ENCODE data around the gene GLTP.
A peak's percentile ranks its signal among the peaks of the same experiment; 100 is the strongest.
"Not testable (repeated sequence)": the region's sequence is repeated elsewhere in the genome, so short reads cannot be mapped to it uniquely, and the experiment has no call there.

GLTP gene

GRCh38 chr12:109876406-109876805, 3.9 kb downstream of the GLTP start:
- DNase-seq, result no peak

GRCh38 chr12:109875572-109876131, 4.7 kb downstream of the GLTP start:
- DNase-seq, result no peak

- DNase-seq, result no peak
Observed at GRCh38 chr12:109873653-109874052, 6.7 kb downstream of the GLTP start.

DNA sequence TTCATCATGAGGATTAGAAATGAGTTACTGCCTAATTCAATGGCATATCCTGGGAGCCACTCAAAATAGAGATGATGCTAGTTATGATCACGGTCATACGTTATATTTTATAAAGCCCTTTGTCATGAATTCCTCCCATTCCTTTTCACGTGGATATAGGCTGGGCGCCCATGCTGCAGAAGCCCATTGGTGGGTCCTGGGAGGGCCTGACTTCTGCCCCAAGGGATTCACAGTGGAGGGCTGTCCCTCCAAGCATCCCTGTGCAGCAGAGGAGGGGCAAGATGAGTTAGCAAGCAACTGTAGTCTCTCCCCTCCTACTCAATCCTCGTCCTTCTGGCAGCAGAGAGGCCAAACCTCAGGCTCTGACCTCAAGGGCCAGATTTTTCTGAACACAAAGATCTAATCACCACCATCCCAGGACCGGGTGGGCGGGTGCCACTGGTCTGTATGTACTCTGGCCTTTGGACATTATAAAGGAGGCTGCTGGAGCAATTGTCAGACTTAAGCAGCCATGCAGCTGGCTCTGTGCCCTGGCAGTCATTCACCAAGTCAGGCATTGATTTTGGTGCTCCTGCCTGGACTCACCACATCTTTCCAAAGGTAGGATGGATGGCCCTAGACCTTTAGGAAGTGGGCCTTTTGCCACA, 8.6 kb downstream of the GLTP start:
- DNase-seq, result no peak

DNA sequence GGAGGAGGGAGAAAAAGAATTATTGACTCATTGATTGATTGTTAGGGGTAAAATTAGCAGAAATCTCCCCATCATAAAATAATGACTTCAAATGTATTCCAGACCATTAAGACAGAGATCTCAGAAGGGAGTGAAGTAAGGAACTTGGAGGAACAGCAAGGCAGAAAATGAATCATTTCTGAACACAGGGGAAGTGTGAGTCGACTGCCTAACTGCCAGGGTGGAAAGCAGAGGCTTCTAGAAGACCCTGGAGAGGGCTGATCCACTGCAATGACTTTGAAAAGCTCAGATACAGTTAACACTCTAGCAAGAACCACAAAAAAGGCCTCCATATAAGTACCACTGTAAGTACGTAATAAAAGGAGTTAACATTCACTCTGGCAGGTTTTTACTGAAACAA, 9.7 kb downstream of the GLTP start:
- DNase-seq, result peak in 1 of 2 donors; percentile 16

DNA sequence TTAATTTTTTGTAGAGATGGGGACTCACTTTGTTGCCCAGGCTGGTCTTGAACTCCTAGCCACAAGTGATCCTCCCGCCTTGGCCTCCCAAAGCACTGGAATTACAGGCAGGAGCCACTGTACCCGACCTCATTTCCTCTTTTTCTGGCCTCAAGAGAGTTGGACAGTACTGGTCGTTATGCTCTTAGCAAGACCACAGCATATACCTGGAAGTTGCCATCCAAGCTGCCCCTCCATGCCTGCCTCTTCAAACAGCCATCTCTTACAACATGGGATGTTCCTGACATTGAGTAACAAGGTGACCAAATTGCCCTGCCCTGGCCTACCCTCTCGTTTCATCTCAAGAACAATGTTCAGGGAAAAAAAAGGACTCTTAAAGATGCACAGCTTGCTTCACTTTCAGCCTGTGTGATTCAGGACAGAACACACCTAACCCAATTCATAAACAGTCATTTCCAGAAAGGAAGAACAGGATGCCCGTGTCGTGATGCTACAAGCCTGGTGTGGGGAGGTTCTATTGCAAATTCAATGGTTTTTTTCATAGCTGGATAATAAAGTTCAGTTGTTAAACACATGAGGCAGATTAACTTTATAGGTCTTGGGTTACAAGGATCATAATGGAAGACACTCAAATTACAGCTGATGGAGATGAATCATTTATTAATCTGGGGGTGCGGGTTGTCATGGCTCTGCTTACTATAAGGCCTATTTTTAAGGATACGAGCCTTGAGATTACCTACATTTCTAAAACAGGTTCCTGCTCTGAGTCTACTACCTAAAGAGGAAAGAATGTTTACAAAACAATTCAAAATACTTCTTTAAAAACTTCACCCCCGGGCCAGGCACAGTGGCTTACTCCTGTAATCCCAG, 11.9 kb downstream of the GLTP start:
- DNase-seq, result no peak

DNA sequence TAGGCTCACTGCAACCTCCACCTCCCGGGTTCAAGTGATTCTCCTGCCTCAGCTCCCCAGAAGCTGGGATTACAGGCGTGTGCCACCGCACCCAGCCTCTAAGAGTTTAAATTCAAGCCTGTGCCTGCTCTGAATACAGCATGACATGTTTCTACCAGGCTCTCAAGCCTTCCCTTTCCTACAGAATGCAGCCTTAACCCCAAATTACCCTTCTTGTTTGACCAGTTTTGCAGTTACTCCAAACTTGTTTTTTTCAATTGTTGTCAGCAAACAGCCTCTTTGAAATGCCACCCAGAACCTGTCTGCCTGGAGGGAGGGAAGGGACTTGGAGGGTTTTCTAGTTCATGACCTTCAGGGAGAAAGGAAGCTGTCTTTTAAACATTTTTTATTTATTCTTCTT, 15.4 kb downstream of the GLTP start:
- no peak for DNase-seq

DNA sequence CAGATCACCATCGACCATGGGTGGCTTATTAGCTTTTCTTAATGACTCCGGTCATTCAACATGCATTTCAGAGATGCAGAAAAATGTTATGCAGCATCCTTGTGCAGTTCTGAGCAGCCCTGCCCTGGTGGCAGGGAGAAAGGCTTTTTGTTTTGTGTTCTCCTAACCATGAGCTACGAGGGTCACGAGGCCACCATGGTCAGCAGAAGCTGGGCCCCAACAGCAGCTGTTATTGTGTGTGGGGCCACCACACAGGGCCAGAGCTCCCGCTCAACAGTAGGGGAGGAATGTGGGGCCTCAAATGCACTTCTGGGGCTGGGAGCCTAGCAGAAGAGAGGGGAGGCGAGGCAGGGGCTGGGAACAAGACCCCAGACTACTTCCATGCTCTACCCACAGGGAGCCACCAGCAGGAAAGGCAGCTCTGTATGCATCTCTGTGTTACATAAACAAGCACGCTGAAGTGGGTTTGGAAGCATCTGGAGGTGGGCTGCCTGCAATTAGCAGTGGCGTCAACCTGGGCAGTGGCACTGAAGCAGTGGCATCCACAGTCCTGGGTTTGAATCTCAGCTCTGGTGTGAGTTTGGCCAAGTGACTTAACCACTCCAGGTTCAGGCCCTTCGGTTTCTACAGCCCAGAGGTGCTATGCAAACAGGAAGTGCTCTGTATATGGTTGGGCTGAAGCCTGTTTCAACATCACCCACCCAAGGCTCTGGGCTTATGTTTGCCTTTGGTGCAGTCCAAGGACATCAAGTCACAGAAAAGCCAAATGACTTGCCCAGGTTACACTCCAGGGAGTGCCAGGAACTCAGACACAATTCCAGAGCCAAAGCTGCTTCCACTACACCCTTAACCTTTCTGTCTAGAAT, 16.3 kb downstream of the GLTP start:
- no peak for DNase-seq

DNA sequence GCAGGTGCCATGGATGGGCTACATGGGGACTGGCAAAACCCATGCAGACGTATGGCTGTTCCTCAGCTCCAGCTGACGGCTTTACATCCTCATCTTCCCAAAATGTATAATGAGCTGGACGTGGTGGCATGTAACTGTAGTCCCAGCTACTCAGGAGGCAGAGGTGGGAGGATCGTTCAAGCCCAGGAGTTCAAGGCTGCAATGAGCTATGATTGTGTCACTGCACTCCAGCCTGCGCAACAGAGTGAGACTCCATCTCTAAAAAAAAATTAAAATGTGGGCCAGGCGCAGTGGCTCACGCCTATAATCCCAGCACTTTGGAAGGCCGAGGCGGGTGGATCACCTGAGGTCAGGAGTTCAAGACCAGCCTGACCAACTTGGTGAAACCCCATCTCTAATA, 17.9 kb downstream of the GLTP start:
- not testable (repeated sequence) for DNase-seq

GRCh38 chr12:109861689-109862314, 18.5 kb downstream of the GLTP start:
- DNase-seq, result no peak

GRCh38 chr12:109860977-109861376, 19.4 kb downstream of the GLTP start:
- no peak for DNase-seq

DNA sequence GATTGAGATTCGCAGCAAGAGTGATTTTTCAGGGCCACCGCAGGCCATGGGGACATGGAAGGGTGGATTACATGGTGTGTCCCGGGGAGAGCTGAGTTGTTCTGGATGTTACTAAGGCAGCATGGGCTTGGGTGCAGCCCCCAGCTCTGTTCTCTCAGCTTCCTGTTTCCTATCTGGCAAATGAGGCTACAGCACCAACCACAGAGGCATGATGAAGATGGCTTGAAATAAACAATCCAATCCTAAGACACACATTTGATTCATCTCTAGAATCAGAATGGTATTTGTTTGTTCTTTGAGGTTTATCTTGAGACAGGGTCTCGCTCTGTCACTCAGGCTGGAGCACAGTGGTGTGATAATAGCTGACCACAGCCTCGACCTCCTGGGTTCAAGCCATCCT, 21.6 kb downstream of the GLTP start:
- DNase-seq, result no peak

GRCh38 chr12:109857715-109858114, 22.6 kb downstream of the GLTP start:
- no peak for DNase-seq

DNA sequence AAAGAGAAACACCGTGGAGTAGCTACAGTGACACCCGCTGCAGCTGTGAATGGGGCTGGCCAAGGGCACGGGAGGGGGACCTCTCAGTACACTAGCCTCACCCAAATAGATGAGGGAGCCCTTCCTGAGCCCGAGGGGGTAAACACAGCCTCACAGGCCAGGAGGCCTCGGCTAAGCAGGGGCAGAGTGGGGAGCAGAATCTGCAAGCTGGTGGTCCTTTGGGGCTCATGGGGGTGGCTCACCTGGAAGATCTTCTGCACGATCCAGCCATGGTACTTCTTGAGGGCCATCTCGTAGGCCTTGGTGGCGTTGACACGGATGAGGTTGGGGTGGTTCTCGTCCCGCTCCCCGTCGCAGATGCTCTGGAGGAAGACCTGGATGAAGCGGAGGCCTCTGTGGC, 25.0 kb downstream of the GLTP start:
- DNase-seq, result no peak

- not testable (repeated sequence) for DNase-seq
Observed at GRCh38 chr12:109850518-109850917, 29.8 kb downstream of the GLTP start.

DNA sequence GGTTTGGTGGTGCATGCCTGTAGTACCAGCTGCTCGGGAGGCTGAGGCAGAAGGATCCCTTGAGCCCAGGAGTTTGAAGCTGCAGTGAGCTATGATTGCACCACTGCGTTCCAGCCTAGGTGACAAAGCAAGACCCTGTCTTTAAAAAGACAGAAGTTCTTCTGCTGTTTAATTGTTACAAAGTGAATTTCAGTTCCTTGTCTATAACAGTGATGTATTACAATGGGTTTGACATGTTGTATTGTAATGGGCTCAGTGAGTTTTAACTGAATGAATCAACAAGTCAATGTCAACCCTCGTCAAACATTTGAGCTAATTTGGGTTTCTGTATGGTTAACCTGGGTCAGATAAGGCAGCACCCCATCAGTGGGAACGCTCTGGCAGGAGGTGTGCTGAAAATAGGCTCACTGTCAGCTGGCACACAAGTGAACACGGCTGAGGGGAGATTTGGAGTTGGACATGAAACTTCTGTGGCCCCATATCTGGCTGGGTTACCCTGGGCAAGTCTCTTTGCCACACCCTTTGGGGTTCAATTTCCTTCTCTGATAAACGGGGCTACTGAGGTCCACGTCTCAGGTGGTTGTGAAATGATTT, 33.1 kb downstream of the GLTP start:
- no peak for DNase-seq

GRCh38 chr12:109845824-109846205, 34.5 kb downstream of the GLTP start:
- DNase-seq, result no peak

GRCh38 chr12:109844983-109845823, 35.1 kb downstream of the GLTP start:
- DNase-seq, result peak; percentile 53 to 73

DNA sequence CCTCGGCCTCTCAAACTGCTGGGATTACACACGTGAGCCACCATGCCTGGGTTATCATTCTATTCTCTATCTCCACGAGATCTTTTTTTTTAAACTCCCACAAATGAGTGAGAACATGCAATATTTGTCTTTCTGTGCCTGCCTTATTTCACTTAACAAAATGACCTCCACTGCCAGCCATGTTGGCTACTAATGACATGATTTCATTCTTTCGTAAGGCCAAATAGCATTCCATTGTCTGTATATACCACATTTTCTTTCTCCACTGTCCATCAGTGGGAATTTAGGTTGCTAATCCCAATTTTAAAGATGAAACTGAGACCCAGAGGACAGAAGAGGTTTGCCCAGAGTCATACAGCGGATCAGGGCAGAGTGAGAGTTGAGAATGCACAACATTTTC, 36.2 kb downstream of the GLTP start:
- no peak for DNase-seq

- no peak for DNase-seq
Observed at GRCh38 chr12:109842021-109842420, 38.3 kb downstream of the GLTP start.

- DNase-seq, result no peak
Observed at GRCh38 chr12:109841356-109841755, 39.0 kb downstream of the GLTP start.
